DND-41 (cell line): Measurements from ENCODE around the gene LUM.

Experiments used
- ATAC-seq: fragments of 200-7000 bp; cut with Tn5 transposase; 3 replicates; pipeline ENCODE4 v1.9.1; 2021; ENCODE audit warnings: low read depth; ENCODE audit not compliant: insufficient read depth
- DNase-seq: peaks from one replicate; pipeline ENCODE4 v3.0.0-alpha.2; 2020
- H2AFZ ChIP-seq: 2 replicates; pipeline ENCODE4 v1.6.0; 2012; ENCODE audit warnings: low read depth, low read length
- H3K27ac ChIP-seq: 2 replicates; pipeline ENCODE4 v1.5.1; 2012; ENCODE audit warnings: low read length, inconsistent platforms
- H3K27me3 ChIP-seq: fragments of 200-600 bp; sonication (generic); 2 replicates; pipeline ENCODE4 v1.6.0; 2012; ENCODE audit warnings: low read length, mild to moderate bottlenecking, inconsistent platforms; ENCODE audit not compliant: insufficient read depth, poor library complexity
- H3K36me3 ChIP-seq: 2 replicates; pipeline ENCODE4 v1.5.1; 2012; ENCODE audit warnings: low read length, inconsistent platforms; ENCODE audit not compliant: insufficient read depth
- H3K4me1 ChIP-seq: 2 replicates; pipeline ENCODE4 v1.5.1; 2012; ENCODE audit warnings: mild to moderate bottlenecking, low read length; ENCODE audit not compliant: insufficient read depth
- H3K4me2 ChIP-seq: 2 replicates; pipeline ENCODE4 v1.6.0; 2012; ENCODE audit warnings: mild to moderate bottlenecking, moderate library complexity, low read length, inconsistent platforms; ENCODE audit not compliant: insufficient read depth
- H3K4me3 ChIP-seq, 2 experiments: fragments of 200-600 bp in 1 of 2; shearing (Covaris generic) in 1 of 2; 2 replicates each; pipeline ENCODE4 v1.5.1; 2012 to 2016; ENCODE audit warnings: inconsistent platforms in 2 of 2, low read length in 2 of 2, mild to moderate bottlenecking in 2 of 2, low read depth in 1 of 2, moderate library complexity in 1 of 2
- H3K79me2 ChIP-seq: 2 replicates; pipeline ENCODE4 v1.6.0; 2012; ENCODE audit warnings: low read length, inconsistent platforms; ENCODE audit not compliant: insufficient read depth
- H3K9ac ChIP-seq: 2 replicates; pipeline ENCODE4 v1.6.0; 2012; ENCODE audit warnings: low read depth, mild to moderate bottlenecking, inconsistent platforms, low read length, moderate library complexity
- H3K9me3 ChIP-seq: 2 replicates; pipeline ENCODE4 v1.5.1; 2012; ENCODE audit warnings: low read length, moderate library complexity, mild to moderate bottlenecking, inconsistent platforms; ENCODE audit not compliant: insufficient read depth, severe bottlenecking
- H4K20me1 ChIP-seq: 2 replicates; pipeline ENCODE4 v1.6.0; 2012; ENCODE audit warnings: low read length; ENCODE audit not compliant: insufficient read depth
- EZH2 ChIP-seq: IDR thresholded peaks from 3 replicates; pipeline ENCODE4 v1.6.1; 2012; ENCODE audit warnings: borderline replicate concordance, low read depth, mild to moderate bottlenecking, moderate library complexity, low read length, inconsistent platforms; ENCODE audit not compliant: severe bottlenecking
- TF ChIP-seq, protein P1 (sequence below): IDR thresholded peaks from 2 replicates; pipeline ENCODE4 v1.5.1; 2012; ENCODE audit warnings: borderline replicate concordance, low read length, moderate library complexity, mild to moderate bottlenecking; ENCODE audit not compliant: poor library complexity, severe bottlenecking; ENCODE audit errors: extremely low read depth

Gene LUM

DNA sequence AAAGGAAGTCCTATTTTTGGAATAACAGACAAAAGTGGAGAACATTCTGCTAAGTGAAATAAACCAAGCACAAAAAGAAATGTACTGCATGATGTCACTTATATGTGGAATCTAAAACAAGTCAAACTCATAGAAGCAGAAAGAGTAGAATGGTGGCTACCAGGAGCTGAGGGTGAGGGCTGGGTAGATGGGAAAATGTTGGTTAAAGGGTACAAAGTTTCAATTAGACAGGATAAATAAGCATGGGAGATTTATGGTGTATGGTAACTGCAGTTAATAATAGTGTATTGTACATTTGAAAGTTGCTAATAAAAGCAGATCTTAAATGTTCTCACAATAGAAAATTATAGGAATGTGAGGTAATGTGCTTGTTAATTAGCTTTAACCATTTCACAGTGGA lies 12.8 kb downstream of the LUM start:
- H3K4me2 ChIP-seq, result no peak overlapping the region
- no peak overlapping the region for H3K27ac ChIP-seq

DNA sequence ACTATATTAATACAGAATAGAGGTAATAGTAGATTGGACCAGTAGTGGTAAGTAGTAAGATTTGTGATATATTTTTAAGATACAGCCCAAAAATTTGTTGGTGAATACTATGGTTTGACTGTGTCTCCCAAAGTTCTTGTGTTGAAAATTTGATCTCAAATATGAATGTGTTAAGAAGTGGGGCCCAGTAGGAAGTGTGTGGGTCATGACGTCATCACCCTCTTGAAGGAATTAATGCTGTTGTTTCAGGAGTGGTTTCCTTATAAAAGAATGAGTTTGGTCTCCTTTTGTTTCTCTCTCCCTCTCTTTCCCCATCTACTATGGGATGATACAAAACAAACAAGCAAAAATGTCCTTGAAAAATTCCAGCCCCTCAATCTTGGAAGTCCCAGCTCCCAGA lies 16.3 kb downstream of the LUM start:
- no peaks in the 10 kb centered on the region for H4K20me1 ChIP-seq
- H2AFZ ChIP-seq, result no peak overlapping the region
- H3K9ac ChIP-seq, result no peak overlapping the region
- H3K27ac ChIP-seq, result no peak overlapping the region
- no peak for ATAC-seq
- H3K4me2 ChIP-seq, result no peak overlapping the region
- no peaks in the 10 kb centered on the region for H3K4me1 ChIP-seq
- TF ChIP-seq, protein P1, sequence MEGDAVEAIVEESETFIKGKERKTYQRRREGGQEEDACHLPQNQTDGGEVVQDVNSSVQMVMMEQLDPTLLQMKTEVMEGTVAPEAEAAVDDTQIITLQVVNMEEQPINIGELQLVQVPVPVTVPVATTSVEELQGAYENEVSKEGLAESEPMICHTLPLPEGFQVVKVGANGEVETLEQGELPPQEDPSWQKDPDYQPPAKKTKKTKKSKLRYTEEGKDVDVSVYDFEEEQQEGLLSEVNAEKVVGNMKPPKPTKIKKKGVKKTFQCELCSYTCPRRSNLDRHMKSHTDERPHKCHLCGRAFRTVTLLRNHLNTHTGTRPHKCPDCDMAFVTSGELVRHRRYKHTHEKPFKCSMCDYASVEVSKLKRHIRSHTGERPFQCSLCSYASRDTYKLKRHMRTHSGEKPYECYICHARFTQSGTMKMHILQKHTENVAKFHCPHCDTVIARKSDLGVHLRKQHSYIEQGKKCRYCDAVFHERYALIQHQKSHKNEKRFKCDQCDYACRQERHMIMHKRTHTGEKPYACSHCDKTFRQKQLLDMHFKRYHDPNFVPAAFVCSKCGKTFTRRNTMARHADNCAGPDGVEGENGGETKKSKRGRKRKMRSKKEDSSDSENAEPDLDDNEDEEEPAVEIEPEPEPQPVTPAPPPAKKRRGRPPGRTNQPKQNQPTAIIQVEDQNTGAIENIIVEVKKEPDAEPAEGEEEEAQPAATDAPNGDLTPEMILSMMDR, result no peak
- TF ChIP-seq EZH2, result no peak
- no peaks in the 10 kb centered on the region for H3K27me3 ChIP-seq
- no peaks in the 10 kb centered on the region for H3K79me2 ChIP-seq
- H3K4me3 ChIP-seq, result no peak overlapping the region
- no peaks in the 10 kb centered on the region for H3K36me3 ChIP-seq
- no peaks in the 10 kb centered on the region for H3K9me3 ChIP-seq
- no peak for DNase-seq

More for the DNA sequence above, 12.8 kb downstream of the LUM start:
- H3K4me1 ChIP-seq, result no peaks in the 10 kb centered on the region
- H3K9ac ChIP-seq, result no peak overlapping the region
- TF ChIP-seq EZH2, result no peak
- TF ChIP-seq, protein P1, result no peak
- H3K79me2 ChIP-seq, result no peaks in the 10 kb centered on the region
- no peak overlapping the region for H2AFZ ChIP-seq
- H3K27me3 ChIP-seq, result no peaks in the 10 kb centered on the region
- no peaks in the 10 kb centered on the region for H3K36me3 ChIP-seq
- H3K4me3 ChIP-seq, result no peak overlapping the region
- no peaks in the 10 kb centered on the region for H4K20me1 ChIP-seq
- H3K9me3 ChIP-seq, result no peaks in the 10 kb centered on the region
- DNase-seq, result no peak
- no peak for ATAC-seq

DNA sequence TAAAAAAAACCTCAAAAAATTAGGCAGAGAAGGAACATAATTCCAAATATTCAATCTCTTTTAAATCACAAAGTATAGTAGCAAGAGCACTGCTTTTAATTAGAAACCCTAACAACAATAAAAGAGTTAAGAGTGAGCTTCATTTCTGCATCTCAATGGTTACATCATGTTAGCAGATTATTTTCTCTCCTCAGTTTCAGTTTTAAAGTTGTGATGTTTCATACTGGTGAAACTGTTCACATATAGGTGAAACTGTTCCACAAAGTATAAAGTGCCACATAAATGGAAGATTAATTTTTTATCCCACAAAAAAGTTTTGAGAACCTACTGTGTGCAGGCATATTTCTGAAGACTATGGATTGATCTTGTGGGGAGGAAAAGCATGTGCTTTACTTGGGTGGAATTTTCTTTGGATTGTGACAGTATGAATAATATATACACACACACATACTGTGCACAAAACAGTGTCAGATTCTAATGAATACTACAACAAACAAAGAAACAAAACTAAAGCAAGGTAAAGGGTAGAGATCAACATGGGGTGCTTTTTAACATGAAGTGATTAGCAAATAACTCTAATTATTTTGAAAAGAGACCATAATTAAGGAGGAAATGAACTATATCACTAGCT lies 17.1 kb downstream of the LUM start:
- Histone ChIP-seq H3K27ac (no peak overlapping the region), H3K36me3 (no peaks in the 10 kb centered on the region), H3K9me3 (no peaks in the 10 kb centered on the region), H2AFZ (no peak overlapping the region), H4K20me1 (no peaks in the 10 kb centered on the region), H3K4me3 (no peak overlapping the region), H3K27me3 (no peaks in the 10 kb centered on the region), H3K4me1 (no peaks in the 10 kb centered on the region), H3K79me2 (no peaks in the 10 kb centered on the region), H3K9ac (no peak overlapping the region), H3K4me2 (no peak overlapping the region)
- DNase-seq, result no peak
- no peak for ATAC-seq
- no peak for TF ChIP-seq EZH2
- TF ChIP-seq, protein P1, result no peak

DNA sequence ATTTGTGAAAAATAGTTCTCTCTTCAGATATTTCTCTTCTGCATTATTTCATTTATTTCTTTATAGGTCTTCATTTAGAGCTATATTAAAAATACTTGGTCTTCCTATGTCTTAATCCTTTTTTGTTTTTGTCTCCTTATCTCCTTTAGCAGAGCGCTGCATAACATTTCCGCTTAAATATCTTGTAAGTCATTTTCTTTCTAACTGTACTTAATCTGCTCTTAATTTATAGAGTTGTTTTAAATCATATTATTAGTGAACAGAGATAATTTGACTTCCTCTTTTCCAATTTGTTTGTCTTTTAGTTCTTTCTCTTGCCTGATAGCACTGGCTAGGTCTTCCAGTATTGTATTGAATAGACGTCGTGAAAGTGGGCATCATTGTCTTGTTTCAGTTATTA lies 18.0 kb downstream of the LUM start:
- H3K27ac ChIP-seq, result no peak overlapping the region
- H3K4me2 ChIP-seq, result no peak overlapping the region
- H3K4me3 ChIP-seq, result no peak overlapping the region
- H3K9me3 ChIP-seq, result no peaks in the 10 kb centered on the region
- no peaks in the 10 kb centered on the region for H3K79me2 ChIP-seq
- H3K36me3 ChIP-seq, result no peaks in the 10 kb centered on the region
- H3K4me1 ChIP-seq, result no peaks in the 10 kb centered on the region
- no peaks in the 10 kb centered on the region for H3K27me3 ChIP-seq
- ATAC-seq (no peak), DNase-seq (no peak)
- H2AFZ ChIP-seq, result no peak overlapping the region
- TF ChIP-seq EZH2, result no peak
- TF ChIP-seq, protein P1, result no peak
- H4K20me1 ChIP-seq, result no peaks in the 10 kb centered on the region
- no peak overlapping the region for H3K9ac ChIP-seq
